Prostate gland (tissue), 2 donors: ENCODE measurements around the gene ZNF749.

Source experiments
- POLR2A ChIP-seq: fragments of 450-650 bp; IDR thresholded peaks from one replicate; pipeline ENCODE4 v1.6.1; 2016; ENCODE audit warnings: antibody characterized with exemption, mild to moderate bottlenecking
- POLR2AphosphoS5 ChIP-seq: sonication (generic); formaldehyde crosslinking; IDR thresholded peaks from one replicate; pipeline ENCODE4 v1.6.1; 2017; ENCODE audit warnings: antibody characterized with exemption
- TF ChIP-seq, protein P1 (sequence below), 4 experiments: fragments of 200-600 bp in 2 of 4; fragments of 450-650 bp in 2 of 4; sonication (generic) in 2 of 4; IDR thresholded peaks; 1 replicate in 3 of 4; 2 replicates in 1 of 4; pipeline ENCODE4 v1.5.1; 2016 to 2019; ENCODE audit warnings: antibody characterized with exemption in 4 of 4, mild to moderate bottlenecking in 2 of 4, moderate library complexity in 2 of 4

DNA sequence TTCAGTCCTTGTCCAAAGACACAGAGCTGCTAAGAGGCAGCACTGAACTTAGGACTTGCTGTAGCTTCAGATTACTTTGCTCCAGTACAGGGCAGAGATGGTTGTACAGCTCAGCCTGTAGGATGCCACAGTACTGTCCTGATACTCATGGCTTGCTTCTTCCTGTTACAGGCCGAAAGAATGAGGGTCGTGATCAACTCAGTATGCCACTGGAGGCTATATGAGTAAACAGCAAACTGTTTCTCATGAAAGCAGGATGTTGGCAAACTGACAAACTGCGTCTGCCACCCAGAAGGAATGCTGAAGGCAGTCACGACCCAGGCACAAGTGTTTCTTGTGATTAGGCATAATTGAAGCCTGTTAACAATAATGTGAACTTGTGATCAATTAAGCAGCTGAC lies 2.8 kb downstream of the ZNF749 start:
- TF ChIP-seq POLR2A = no peak
- TF ChIP-seq, protein P1, sequence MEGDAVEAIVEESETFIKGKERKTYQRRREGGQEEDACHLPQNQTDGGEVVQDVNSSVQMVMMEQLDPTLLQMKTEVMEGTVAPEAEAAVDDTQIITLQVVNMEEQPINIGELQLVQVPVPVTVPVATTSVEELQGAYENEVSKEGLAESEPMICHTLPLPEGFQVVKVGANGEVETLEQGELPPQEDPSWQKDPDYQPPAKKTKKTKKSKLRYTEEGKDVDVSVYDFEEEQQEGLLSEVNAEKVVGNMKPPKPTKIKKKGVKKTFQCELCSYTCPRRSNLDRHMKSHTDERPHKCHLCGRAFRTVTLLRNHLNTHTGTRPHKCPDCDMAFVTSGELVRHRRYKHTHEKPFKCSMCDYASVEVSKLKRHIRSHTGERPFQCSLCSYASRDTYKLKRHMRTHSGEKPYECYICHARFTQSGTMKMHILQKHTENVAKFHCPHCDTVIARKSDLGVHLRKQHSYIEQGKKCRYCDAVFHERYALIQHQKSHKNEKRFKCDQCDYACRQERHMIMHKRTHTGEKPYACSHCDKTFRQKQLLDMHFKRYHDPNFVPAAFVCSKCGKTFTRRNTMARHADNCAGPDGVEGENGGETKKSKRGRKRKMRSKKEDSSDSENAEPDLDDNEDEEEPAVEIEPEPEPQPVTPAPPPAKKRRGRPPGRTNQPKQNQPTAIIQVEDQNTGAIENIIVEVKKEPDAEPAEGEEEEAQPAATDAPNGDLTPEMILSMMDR (IDR thresholded peaks at IDR 0.05) = no peak
- TF ChIP-seq POLR2AphosphoS5 = no peak
